Lung (tissue), 12 donors: ENCODE results near the gene ZNF280B. TPM values are rescaled to one million over a fixed set of nuclear protein-coding genes. Genes with fewer than 3 reads are reported as not detected.
"Not testable (repeated sequence)": the region's sequence is repeated elsewhere in the genome, so short reads cannot be mapped to it uniquely, and the experiment has no call there.

Experiments used
- ATAC-seq: fragments of 200-7000 bp; cut with Tn5 transposase; one replicate; pipeline ENCODE4 v1.9.1; 2020; ENCODE audit warnings: moderate number of reproducible peaks; ENCODE audit not compliant: insufficient read depth, low FRiP score
- DNase-seq, 3 donors: peaks; one replicate each; pipeline ENCODE4 v3.0.0-alpha.2; 2013 to 2017
- H3K27ac ChIP-seq, 2 donors: one replicate each; pipeline ENCODE4 v1.5.1; 2013; ENCODE audit warnings: mild to moderate bottlenecking in 2 of 2, moderate library complexity in 2 of 2, control low read depth in 1 of 2, inconsistent platforms in 1 of 2, low read depth in 1 of 2, low read length in 1 of 2
- H3K27me3 ChIP-seq, 3 donors: one replicate each; pipeline ENCODE4 v1.5.1; 2013; ENCODE audit warnings: low read length in 2 of 3; ENCODE audit not compliant: control insufficient read depth in 3 of 3, insufficient read depth in 3 of 3
- H3K36me3 ChIP-seq, 4 donors: one replicate each; pipeline ENCODE4 v1.5.1; 2013; ENCODE audit warnings: low read length in 4 of 4, mild to moderate bottlenecking in 1 of 4, moderate library complexity in 1 of 4; ENCODE audit not compliant: control insufficient read depth in 4 of 4, insufficient read depth in 4 of 4
- H3K4me1 ChIP-seq, 5 donors: one replicate each; pipeline ENCODE4 v1.5.1; 2013; ENCODE audit warnings: low read length in 5 of 5, mild to moderate bottlenecking in 2 of 5, moderate library complexity in 1 of 5; ENCODE audit not compliant: control insufficient read depth in 5 of 5, insufficient read depth in 5 of 5
- H3K4me3 ChIP-seq: one replicate; pipeline ENCODE4 v1.5.1; 2013; ENCODE audit warnings: mild to moderate bottlenecking, control low read depth, moderate library complexity
- H3K9ac ChIP-seq, 2 donors: one replicate each; pipeline ENCODE4 v1.5.1; 2013; ENCODE audit warnings: low read length in 2 of 2, control low read depth in 1 of 2; ENCODE audit not compliant: insufficient read depth in 1 of 2
- H3K9me3 ChIP-seq, 4 donors: one replicate each; pipeline ENCODE4 v1.5.1; 2013; ENCODE audit warnings: low read length in 3 of 4, mild to moderate bottlenecking in 1 of 4, moderate library complexity in 1 of 4; ENCODE audit not compliant: control insufficient read depth in 4 of 4, insufficient read depth in 3 of 4
- CTCF ChIP-seq: IDR thresholded peaks from 2 replicates; pipeline ENCODE4 v1.5.1; 2012; ENCODE audit warnings: mild to moderate bottlenecking; ENCODE audit errors: control extremely low read depth, extremely low read depth
- WGBS, 2 donors: extraction: QIAGEN DNeasy Blood & Tissue Kit; methylation state at CpG; one replicate each; pipeline ENCODE4 v1.1.7; 2013; 5-methylcytosine and 5-hydroxymethylcytosine counted together
- polyA plus RNA-seq, 2 donors: library from polyadenylated mRNA; stranded (reverse); fragments of 200-250 nt; gene quantifications; one replicate each; pipeline ENCODE4 v1.2.1, GENCODE V29; 2013
- total RNA-seq, 2 donors: library from RNA; depleted of rRNA in 1 of 2; stranded (reverse); fragments of >200 nt in 1 of 2; gene quantifications; one replicate each; pipeline ENCODE4 v1.2.1, GENCODE V29; 2014 to 2021
- donor health status: control.
- donor health status: control.
- donor health status: Bipolar disorder and iron deficiency.
- donor health status: healthy.
- donor health status: DM: yes; HTN: yes; CAD: no.

Gene ZNF280B
- total and polyA plus RNA-seq, 4 donors: 0.11 to 0.97 (median 0.31) TPM

DNA sequence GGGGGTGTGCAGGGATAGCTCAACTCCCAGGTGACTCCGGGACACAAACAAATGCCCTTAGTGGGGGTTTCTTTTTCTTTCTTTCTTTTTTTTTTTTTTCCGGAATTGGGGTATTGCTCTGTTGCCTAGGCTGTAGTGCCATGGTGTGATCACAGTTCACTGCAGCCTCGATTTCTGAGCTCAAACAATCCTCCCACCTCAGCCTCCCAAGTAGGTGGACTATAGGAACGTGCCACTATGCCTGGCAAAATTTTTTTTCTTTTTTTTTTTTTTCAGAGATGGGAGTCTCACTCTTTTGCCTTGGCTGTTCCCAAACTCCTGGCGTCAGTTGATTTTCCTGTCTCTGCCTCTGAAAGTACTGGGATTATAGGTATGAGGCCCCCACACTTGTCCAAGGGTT is 25.3 kb upstream of the ZNF280B start:
- Histone ChIP-seq H3K9me3 (no peaks in the 10 kb centered on the region), H3K27me3 (no peaks in the 10 kb centered on the region), H3K4me1 (no peaks in the 10 kb centered on the region), H3K36me3 (no peaks in the 10 kb centered on the region), H3K27ac (no peak overlapping the region), H3K4me3 (no peak overlapping the region), H3K9ac (no peak overlapping the region)
- TF ChIP-seq CTCF: no peak
- DNase-seq: no peak
- ATAC-seq: no peak
- WGBS, 2 donors: 72 to 78% methylated on average over 5 of the region's 5 CpGs

DNA sequence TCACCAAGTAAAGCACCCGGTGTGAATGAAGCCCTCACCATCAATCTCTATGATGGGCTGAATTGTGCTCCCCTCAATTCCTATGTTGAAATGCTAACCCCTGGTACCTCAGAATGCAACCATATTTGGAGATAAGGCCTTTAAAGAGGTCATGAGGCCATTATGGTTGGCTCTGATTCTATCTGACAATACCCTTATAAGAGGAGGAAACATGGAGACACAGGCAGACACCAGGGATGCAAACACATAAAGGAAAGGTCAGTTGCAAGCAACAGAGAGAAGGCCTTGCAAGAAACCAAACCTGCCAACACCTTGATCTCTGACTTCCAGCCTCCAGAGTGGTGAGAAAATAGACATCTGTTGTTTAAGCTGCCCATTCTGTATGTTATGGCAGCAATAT is 24.9 kb upstream of the ZNF280B start:
- Histone ChIP-seq H3K9ac (no peak overlapping the region), H3K36me3 (no peaks in the 10 kb centered on the region), H3K4me1 (no peaks in the 10 kb centered on the region), H3K4me3 (no peak overlapping the region), H3K27me3 (no peaks in the 10 kb centered on the region), H3K9me3 (no peaks in the 10 kb centered on the region), H3K27ac (no peak overlapping the region)
- 94 to 96% methylated on average over 1 of the region's 1 CpG for WGBS, 2 donors
- TF ChIP-seq CTCF: no peak
- DNase-seq (no peak), ATAC-seq (no peak)

DNA sequence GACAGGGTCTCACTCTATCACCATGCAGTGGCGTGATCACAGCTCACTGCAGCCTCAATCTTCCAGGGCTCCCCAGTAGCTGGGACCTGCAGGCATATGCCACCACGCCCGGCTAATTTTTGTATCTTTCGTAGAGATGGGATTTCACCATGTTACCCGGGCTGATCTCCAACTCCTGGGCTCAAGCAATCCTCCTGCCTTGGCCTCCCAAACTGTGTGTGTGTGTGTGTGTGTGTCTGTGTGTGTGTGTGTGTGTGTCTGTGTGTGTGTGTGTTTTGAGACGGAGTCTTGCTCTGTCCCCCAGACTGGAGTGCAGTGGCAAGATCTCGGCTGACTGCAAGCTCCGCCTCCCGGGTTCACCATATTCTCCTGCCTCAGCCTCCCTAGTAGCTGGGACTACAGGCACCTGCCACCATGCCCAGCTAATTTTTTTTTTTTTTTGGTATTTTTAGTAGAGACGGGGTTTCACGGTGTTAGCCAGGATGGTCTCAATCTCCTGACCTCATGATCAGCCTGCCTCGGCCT is 24.1 kb upstream of the ZNF280B start:
- WGBS, 2 donors: 86 to 92% methylated on average over 12 of the region's 12 CpGs
- not testable (repeated sequence) for H3K4me3 ChIP-seq, ATAC-seq, H3K36me3 ChIP-seq, H3K27me3 ChIP-seq, H3K9ac ChIP-seq, H3K9me3 ChIP-seq, H3K27ac ChIP-seq, H3K4me1 ChIP-seq, DNase-seq

- DNase-seq (no peak), ATAC-seq (no peak)
- H3K27me3 ChIP-seq: no peaks in the 10 kb centered on the region
Measured at GRCh38 chr22:22531770-22532546, 23.4 kb upstream of the ZNF280B start.

More at GRCh38 chr22:22531770-22532546, 23.4 kb upstream of the ZNF280B start:
- no peaks in the 10 kb centered on the region for H3K9me3 ChIP-seq
- no peak overlapping the region for H3K9ac ChIP-seq
- no peak overlapping the region for H3K27ac ChIP-seq
- H3K36me3 ChIP-seq: no peaks in the 10 kb centered on the region
- H3K4me3 ChIP-seq: no peak overlapping the region
- no peak for TF ChIP-seq CTCF
- 81 to 88% methylated on average over 7 of the region's 7 CpGs for WGBS, 2 donors
- H3K4me1 ChIP-seq: no peaks in the 10 kb centered on the region
